DOHH2 (cell line): ENCODE data around the gene SAC3D1.

Experiments used
- CTCF ChIP-seq: fragments of 200-600 bp; sonication (generic); IDR thresholded peaks from one replicate; pipeline ENCODE4 v1.5.1; 2014; ENCODE audit warnings: antibody characterized with exemption, mild to moderate bottlenecking, low read depth, low read length; ENCODE audit not compliant: poor library complexity, severe bottlenecking
- EZH2phosphoT487 ChIP-seq: fragments of 200-600 bp; sonication (generic); IDR thresholded peaks from 2 replicates; pipeline ENCODE4 v1.6.1; 2017; ENCODE audit warnings: borderline replicate concordance, mild to moderate bottlenecking, antibody characterized with exemption, low read length, moderate library complexity, mixed read lengths

GRCh38 chr11:65069217-65069616 lies 28.2 kb downstream of the SAC3D1 start:
- TF ChIP-seq CTCF (no peak), EZH2phosphoT487 (no peak)
